Measurements from ENCODE around the gene ACYP1. TPM values are rescaled to one million over a fixed set of nuclear protein-coding genes. Genes with fewer than 3 reads are reported as not detected.

The ACYP1 gene
- polyA plus RNA-seq, 1 donor: 17.8 TPM

GRCh38 chr14:75040959-75041358 is 22.9 kb downstream of the ACYP1 start:
- no peak for DNase-seq (ENCODE audit: low read depth)

DNA sequence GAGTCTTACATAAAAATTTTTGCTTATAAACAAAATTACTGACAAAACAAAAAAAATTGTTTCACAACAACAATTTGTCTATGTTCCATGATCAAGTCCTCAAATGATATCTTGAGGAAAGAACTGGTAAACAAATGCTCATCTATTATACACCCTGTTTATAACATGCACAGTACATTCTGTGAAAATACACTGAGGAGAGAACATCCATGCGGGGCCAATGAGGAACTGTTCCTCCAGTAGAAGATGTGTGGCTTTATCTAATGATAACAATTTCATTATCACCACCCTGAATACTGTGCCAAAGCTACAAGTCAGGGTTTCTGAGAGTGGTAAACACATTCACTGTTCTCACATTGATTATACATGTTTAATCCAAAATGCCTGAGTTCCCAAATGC is 23.3 kb downstream of the ACYP1 start:
- DNase-seq (ENCODE audit: low read depth): no peak

DNA sequence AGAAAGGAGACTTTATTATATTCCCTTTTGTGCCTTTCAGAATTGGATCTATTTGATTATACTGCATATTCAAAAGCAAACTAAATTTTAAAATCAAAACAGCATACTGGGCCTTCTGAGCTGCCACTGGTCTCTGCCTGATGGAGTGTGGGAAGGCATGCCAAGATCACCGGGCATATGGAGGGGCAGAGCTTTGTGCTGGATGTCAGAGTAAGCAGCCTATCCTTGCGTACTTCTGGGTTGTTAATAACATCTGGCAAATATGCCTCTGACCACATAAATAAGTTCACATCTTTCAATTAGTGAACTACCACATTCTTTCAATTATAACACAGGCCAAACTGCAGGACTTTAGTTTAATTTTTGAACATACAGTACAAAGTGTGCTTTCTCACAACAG is 30.9 kb downstream of the ACYP1 start:
- no peak for DNase-seq (ENCODE audit: low read depth)

DNA sequence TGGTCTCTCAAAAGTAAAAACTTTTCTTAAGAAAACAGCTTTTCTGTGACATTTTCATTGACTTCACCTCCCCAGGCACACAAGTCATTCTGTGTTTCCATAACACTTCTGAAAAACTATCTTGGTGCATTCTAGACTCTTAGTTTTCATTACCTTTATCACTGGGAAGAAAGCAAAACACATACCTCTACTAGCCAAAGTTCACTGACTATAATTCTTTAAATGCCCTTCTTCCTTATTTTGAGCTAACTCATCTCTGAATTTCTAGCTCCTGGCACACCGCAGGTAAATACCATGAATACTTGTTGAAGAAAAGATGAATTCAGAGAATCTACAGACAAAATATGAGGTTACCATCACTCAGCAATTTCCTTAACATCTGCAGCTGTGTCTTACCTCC is 33.7 kb downstream of the ACYP1 start:
- no peak for DNase-seq (ENCODE audit: low read depth)

GRCh38 chr14:75025876-75026275 is 37.9 kb downstream of the ACYP1 start:
- no peak for DNase-seq (ENCODE audit: low read depth)

GRCh38 chr14:75025082-75025481 is 38.7 kb downstream of the ACYP1 start:
- DNase-seq (ENCODE audit: low read depth): no peak

GRCh38 chr14:75023108-75023507 is 40.7 kb downstream of the ACYP1 start:
- no peak for DNase-seq (ENCODE audit: low read depth)

DNA sequence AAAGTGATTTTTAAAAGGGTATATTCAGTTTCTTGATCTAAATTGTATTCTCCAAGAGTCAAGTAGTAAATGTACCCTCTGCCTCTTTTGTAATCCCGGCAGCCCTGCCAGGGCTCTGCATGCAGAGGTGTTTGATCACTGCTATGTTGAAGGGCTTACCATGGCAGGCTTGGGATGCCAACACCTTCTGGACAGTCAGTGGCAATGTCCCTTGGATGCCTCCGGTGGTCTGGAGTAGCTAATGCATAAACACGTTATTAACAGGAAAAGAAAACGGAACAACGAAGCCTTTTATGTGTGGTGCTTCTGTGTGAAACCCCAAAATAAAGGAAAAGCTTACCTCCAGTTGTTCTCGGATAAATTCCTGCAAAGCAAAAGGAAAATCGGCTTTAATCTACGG is 41.2 kb downstream of the ACYP1 start:
- DNase-seq (ENCODE audit: low read depth): no peak

- no peak for DNase-seq (ENCODE audit: low read depth)
Measured at GRCh38 chr14:75018694-75019093, 45.1 kb downstream of the ACYP1 start.

DNA sequence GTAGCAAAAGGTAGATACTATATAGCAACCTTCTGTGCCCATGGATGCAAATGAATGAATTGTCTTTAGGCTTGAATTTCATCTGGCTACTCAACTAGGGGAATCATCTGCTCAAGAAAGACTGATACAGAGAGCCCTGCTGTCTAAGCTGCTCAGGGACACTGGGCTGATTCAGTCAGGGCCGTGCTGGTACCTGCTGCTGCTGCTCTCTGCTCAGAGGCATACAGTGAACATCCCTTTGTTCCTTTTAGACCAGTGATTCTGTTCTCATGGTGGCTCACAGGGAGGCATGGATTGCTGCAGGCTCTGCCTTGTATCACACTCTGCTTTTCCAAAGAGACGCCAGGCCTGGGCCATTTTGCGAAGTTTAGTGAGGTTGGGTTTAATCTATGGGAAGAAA is 47.0 kb downstream of the ACYP1 start:
- no peak for DNase-seq (ENCODE audit: low read depth)

- DNase-seq (ENCODE audit: low read depth): no peak
Measured at GRCh38 chr14:75015496-75015895, 48.3 kb downstream of the ACYP1 start.

DNA sequence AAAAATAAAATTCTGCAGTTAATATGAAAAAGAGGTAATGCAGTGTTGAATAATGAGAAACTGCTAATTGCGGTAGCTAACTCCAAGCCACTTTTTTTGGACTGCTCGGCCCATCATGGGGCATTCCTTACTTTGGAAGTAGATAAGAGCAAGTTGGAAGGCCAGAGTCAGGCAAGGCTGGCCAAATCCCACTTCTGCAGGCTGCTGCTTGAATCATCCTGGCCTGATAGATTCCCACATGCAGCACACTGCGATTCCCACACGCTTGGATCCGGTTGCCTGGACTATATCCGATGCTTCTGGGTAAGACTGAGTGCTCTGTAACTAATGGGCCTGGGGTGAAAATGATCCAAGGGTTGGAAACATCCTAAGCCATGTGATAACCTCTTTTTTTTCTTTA is 50.5 kb downstream of the ACYP1 start:
- no peak for DNase-seq (ENCODE audit: low read depth)

- DNase-seq (ENCODE audit: low read depth): peak; percentile 16
Measured at GRCh38 chr14:75011356-75011994, 52.3 kb downstream of the ACYP1 start.

DNA sequence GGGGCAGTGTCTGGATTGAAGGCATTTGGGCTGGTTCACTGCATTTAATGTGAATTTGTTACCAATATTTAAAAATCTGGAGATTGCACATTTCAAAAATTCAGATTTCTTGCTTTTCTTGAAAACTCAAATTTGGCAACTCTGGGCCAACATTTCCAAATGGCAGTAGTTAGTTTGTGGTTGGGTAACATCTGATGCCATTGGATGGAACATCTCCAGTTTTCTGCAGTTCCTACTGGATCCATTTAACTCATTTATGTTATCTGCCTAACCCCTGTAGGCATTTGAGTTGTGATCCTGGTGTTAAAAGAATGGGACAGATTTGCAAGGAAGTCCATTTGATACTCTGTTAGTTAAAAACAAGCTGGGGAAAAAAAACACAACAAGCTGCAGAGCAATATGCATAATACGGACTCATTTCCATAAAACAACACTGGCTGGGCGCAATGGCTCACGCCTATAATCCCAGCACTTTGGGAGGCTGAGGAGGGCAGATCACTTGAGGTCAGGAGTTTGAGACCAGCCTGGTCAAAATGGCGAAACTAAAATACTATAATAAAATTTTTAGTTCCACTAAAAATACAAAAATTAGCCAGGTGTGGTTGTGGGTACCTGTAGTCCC is 53.2 kb downstream of the ACYP1 start:
- no peak for DNase-seq (ENCODE audit: low read depth)

- DNase-seq (ENCODE audit: low read depth): no peak
Measured at GRCh38 chr14:75009176-75009575, 54.6 kb downstream of the ACYP1 start.

GRCh38 chr14:75005357-75005756 is 58.5 kb downstream of the ACYP1 start:
- DNase-seq (ENCODE audit: low read depth): no peak

GRCh38 chr14:75003250-75004027 is 60.4 kb downstream of the ACYP1 start:
- no peak for DNase-seq (ENCODE audit: low read depth)

Other genes with a start within 250 kb of the ACYP1 start
- 0.85 TPM for gene PROX2, start 187.9 kb downstream of the ACYP1 start, polyA plus RNA-seq (ENCODE audit: insufficient read length)
- 70.7 TPM for gene DLST, start 182.1 kb downstream of the ACYP1 start, polyA plus RNA-seq (ENCODE audit: insufficient read length)
- gene RPS6KL1, start 140.8 kb downstream of the ACYP1 start, polyA plus RNA-seq (ENCODE audit: insufficient read length): 13.5 TPM
- 43.2 TPM for gene PGF, start 108.4 kb downstream of the ACYP1 start, polyA plus RNA-seq (ENCODE audit: insufficient read length)
- 50.7 TPM for gene EIF2B2, start 61.1 kb downstream of the ACYP1 start, polyA plus RNA-seq (ENCODE audit: insufficient read length)
- 23.9 TPM for gene MLH3, start 12.6 kb downstream of the ACYP1 start, polyA plus RNA-seq (ENCODE audit: insufficient read length)
- 1.4 TPM for gene ZC2HC1C, start 5.6 kb upstream of the ACYP1 start, polyA plus RNA-seq (ENCODE audit: insufficient read length)
- 82.6 TPM for gene NEK9, start 63.0 kb upstream of the ACYP1 start, polyA plus RNA-seq (ENCODE audit: insufficient read length)
- gene TMED10, start 112.6 kb upstream of the ACYP1 start, polyA plus RNA-seq (ENCODE audit: insufficient read length): 114 TPM
- 212 TPM for gene FOS, start 214.8 kb upstream of the ACYP1 start, polyA plus RNA-seq (ENCODE audit: insufficient read length)

Data from forelimb muscle (tissue), 1 donor.